ENCODE data around the gene CDH24. TPM values are rescaled to one million over a fixed set of nuclear protein-coding genes. Genes with fewer than 3 reads are reported as not detected.

The CDH24 gene
- polyA plus RNA-seq, 1 donor from 2014 or later = 31.7 TPM

DNA sequence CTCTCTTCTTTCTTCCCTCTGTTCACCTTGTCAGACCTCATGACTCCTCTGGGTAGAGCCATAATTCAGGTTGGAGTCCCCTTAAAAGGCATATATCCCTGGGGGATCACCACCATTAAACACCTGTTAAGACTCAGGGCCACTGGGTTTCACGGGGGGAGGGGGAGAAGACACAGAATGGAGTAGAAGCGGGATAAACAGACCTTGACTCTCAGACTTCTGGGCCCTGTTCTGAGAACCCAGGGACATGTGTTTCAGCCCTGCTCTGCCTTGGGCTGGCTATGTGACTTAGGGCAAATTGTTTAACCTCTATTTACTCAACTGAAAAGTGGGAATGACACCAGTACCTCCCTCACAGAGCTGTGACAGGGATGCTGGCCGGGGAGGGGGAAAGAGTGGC lies 4.6 kb downstream of the CDH24 start:
- Histone ChIP-seq H3K79me2 (replicated peaks; ENCODE audit: insufficient read depth, low read length) (peaks cover 6% of the 10 kb centered on the region), H3K36me3 (ENCODE audit: insufficient read depth, low read length) (no peaks in the 10 kb centered on the region), H3F3A (ENCODE audit: insufficient read depth, low read length, poor library complexity, severe bottlenecking) (no peaks in the 10 kb centered on the region), H4K20me1 (ENCODE audit: insufficient read depth) (no peaks in the 10 kb centered on the region), H3K27me3 (ENCODE audit: insufficient read depth, low read depth, low read length) (no peaks in the 10 kb centered on the region), H3K9me2 (ENCODE audit: insufficient read depth, low read length) (no peaks in the 10 kb centered on the region), H3K27ac (ENCODE audit: low read length) (no peak overlapping the region), H3K9me3 (ENCODE audit: low read length) (no peaks in the 10 kb centered on the region), H3K4me2 (ENCODE audit: low read length) (no peak overlapping the region), H3K9ac (ENCODE audit: low read length) (no peak overlapping the region), H3K4me3 (ENCODE audit: low read length) (no peak overlapping the region), H2AFZ (ENCODE audit: low read depth, low read length) (no peak overlapping the region)
- TF ChIP-seq MXI1 (conservative IDR thresholded peaks at IDR 0.05; ENCODE audit: poor library complexity, severe bottlenecking) (no peak), EZH2 (IDR thresholded peaks at IDR 0.05; ENCODE audit: borderline replicate concordance, insufficient read depth, low read length, poor library complexity, severe bottlenecking) (no peak), SMC3 (conservative IDR thresholded peaks at IDR 0.05; ENCODE audit: poor library complexity) (no peak), TAF1 (IDR thresholded peaks at IDR 0.05; ENCODE audit: low read depth) (no peak), RAD21 (conservative IDR thresholded peaks at IDR 0.05) (no peak), EP300 (conservative IDR thresholded peaks at IDR 0.05; ENCODE audit: poor library complexity, severe bottlenecking) (no peak), POLR2AphosphoS5 (IDR thresholded peaks at IDR 0.05) (no peak)
- TF ChIP-seq, protein P1, sequence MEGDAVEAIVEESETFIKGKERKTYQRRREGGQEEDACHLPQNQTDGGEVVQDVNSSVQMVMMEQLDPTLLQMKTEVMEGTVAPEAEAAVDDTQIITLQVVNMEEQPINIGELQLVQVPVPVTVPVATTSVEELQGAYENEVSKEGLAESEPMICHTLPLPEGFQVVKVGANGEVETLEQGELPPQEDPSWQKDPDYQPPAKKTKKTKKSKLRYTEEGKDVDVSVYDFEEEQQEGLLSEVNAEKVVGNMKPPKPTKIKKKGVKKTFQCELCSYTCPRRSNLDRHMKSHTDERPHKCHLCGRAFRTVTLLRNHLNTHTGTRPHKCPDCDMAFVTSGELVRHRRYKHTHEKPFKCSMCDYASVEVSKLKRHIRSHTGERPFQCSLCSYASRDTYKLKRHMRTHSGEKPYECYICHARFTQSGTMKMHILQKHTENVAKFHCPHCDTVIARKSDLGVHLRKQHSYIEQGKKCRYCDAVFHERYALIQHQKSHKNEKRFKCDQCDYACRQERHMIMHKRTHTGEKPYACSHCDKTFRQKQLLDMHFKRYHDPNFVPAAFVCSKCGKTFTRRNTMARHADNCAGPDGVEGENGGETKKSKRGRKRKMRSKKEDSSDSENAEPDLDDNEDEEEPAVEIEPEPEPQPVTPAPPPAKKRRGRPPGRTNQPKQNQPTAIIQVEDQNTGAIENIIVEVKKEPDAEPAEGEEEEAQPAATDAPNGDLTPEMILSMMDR (IDR thresholded peaks at IDR 0.05; ENCODE audit: poor library complexity, severe bottlenecking) = no peak
- TF ChIP-seq, protein P2, sequence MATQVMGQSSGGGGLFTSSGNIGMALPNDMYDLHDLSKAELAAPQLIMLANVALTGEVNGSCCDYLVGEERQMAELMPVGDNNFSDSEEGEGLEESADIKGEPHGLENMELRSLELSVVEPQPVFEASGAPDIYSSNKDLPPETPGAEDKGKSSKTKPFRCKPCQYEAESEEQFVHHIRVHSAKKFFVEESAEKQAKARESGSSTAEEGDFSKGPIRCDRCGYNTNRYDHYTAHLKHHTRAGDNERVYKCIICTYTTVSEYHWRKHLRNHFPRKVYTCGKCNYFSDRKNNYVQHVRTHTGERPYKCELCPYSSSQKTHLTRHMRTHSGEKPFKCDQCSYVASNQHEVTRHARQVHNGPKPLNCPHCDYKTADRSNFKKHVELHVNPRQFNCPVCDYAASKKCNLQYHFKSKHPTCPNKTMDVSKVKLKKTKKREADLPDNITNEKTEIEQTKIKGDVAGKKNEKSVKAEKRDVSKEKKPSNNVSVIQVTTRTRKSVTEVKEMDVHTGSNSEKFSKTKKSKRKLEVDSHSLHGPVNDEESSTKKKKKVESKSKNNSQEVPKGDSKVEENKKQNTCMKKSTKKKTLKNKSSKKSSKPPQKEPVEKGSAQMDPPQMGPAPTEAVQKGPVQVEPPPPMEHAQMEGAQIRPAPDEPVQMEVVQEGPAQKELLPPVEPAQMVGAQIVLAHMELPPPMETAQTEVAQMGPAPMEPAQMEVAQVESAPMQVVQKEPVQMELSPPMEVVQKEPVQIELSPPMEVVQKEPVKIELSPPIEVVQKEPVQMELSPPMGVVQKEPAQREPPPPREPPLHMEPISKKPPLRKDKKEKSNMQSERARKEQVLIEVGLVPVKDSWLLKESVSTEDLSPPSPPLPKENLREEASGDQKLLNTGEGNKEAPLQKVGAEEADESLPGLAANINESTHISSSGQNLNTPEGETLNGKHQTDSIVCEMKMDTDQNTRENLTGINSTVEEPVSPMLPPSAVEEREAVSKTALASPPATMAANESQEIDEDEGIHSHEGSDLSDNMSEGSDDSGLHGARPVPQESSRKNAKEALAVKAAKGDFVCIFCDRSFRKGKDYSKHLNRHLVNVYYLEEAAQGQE (IDR thresholded peaks at IDR 0.05; ENCODE audit: borderline replicate concordance) = no peak

DNA sequence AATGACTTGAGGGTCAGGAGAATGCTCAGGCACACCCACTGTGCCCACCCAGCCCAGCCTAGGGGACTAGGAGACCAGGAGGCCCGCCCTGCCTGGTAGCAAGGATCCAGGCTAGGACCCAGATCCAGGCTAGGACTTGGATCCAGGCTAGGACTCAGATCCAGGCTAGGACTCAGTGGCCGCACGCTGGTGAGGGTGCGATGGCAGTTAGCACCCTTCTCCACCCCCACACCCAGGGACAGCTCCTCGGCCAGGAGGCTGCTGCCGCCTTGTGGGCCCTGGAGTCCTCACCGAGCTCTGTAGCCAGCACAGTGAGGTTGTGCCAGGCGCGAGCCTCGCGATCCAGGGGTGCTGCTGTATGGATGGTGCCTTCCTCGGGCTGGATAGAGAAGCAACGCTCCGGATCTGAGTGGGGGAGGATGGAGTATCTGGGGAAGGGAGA lies 5.1 kb downstream of the CDH24 start:
- Histone ChIP-seq H3K4me2 (ENCODE audit: low read length) (no peak overlapping the region), H3F3A (ENCODE audit: insufficient read depth, low read length, poor library complexity, severe bottlenecking) (no peaks in the 10 kb centered on the region), H2AFZ (ENCODE audit: low read depth, low read length) (no peak overlapping the region), H3K9me3 (ENCODE audit: low read length) (no peaks in the 10 kb centered on the region), H3K36me3 (ENCODE audit: insufficient read depth, low read length) (no peaks in the 10 kb centered on the region), H3K79me2 (replicated peaks; ENCODE audit: insufficient read depth, low read length) (peaks cover 6% of the 10 kb centered on the region), H3K9me2 (ENCODE audit: insufficient read depth, low read length) (no peaks in the 10 kb centered on the region), H3K27ac (ENCODE audit: low read length) (no peak overlapping the region), H3K4me3 (ENCODE audit: low read length) (no peak overlapping the region), H3K27me3 (ENCODE audit: insufficient read depth, low read depth, low read length) (no peaks in the 10 kb centered on the region), H4K20me1 (ENCODE audit: insufficient read depth) (no peaks in the 10 kb centered on the region), H3K9ac (ENCODE audit: low read length) (no peak overlapping the region)
- no peak for TF ChIP-seq RAD21 (conservative IDR thresholded peaks at IDR 0.05)
- TF ChIP-seq, protein P1 (IDR thresholded peaks at IDR 0.05; ENCODE audit: poor library complexity, severe bottlenecking) = no peak
- no peak for TF ChIP-seq POLR2AphosphoS5 (IDR thresholded peaks at IDR 0.05)
- no peak for TF ChIP-seq EP300 (conservative IDR thresholded peaks at IDR 0.05; ENCODE audit: poor library complexity, severe bottlenecking)
- TF ChIP-seq EZH2 (IDR thresholded peaks at IDR 0.05; ENCODE audit: borderline replicate concordance, insufficient read depth, low read length, poor library complexity, severe bottlenecking) = no peak
